GM23248 (cell line): ENCODE measurements around the gene CDK9.

ENCODE experiments used
- EZH2 ChIP-seq: fragments of 200-600 bp; sonication (generic); IDR thresholded peaks from 2 replicates; pipeline ENCODE4 v1.6.1; 2018; ENCODE audit warnings: antibody characterized with exemption, mild to moderate bottlenecking; ENCODE audit not compliant: insufficient read depth, poor library complexity, severe bottlenecking
- EZH2phosphoT487 ChIP-seq: fragments of 200-600 bp; sonication (generic); IDR thresholded peaks from 2 replicates; pipeline ENCODE4 v1.6.1; 2018; ENCODE audit warnings: antibody characterized with exemption, moderate library complexity, mild to moderate bottlenecking, low read depth; ENCODE audit not compliant: insufficient read depth

- no peak for TF ChIP-seq EZH2phosphoT487
- TF ChIP-seq EZH2, result no peak
These were observed 18.4 kb upstream of the CDK9 start for GRCh38 chr9:127767410-127767809.
